GM12801 (cell line): Measurements from ENCODE around the gene POLR2A.

Experiments used
- TF ChIP-seq, protein P1 (sequence below): IDR thresholded peaks from one replicate; pipeline ENCODE4 v1.5.1; 2011; ENCODE audit warnings: control low read depth; ENCODE audit not compliant: insufficient read length; ENCODE audit errors: extremely low read depth

POLR2A gene

DNA sequence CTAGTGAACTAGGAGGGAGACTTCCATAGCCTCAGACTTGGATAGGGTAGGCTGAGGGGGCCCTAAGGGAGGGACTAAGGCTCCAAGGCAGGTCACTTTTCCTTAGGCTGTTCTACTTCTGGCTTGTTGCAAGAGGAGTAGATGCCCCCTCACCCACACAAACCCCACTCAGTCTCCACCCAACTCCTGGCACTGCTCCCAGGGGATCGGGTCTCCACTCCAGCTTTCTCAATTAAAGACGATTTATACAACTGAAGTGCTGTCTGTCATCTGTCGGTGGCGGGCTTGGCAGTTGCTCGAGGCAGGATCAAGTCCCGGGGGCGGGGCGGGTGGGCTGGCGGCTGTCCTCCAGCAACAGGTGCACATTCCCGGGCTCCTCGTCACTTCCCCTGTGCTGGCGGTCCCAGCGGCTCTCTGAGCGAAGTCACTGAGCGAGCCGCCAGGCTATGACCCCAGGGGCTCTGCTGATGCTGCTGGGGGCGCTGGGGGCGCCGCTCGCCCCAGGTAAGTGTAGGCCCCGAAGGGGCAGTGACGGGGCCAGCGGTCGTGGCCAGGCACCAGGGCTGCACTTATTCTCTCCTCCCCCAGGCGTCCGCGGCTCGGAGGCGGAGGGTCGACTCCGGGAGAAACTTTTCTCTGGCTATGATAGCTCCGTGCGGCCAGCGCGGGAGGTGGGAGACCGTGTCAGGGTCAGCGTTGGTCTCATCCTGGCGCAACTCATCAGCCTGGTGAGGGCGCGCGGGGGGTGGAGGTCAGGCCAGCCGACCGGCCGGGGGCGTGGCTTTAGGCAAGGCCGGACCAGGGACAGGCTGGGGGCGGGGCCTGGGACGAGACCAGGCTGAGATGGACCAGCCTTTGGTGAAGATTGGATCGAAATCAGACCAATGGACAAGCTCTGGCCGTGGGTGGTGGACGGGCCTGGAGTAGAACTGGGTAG lies 39.2 kb upstream of the POLR2A start, which contains the start of gene CHRNB1:
Gene CHRNB1 (plus strand): TSS at position 380 of the 937 bp plus-strand sequence. CDS start 67 bp downstream, at position 447.
- TF ChIP-seq, protein P1, sequence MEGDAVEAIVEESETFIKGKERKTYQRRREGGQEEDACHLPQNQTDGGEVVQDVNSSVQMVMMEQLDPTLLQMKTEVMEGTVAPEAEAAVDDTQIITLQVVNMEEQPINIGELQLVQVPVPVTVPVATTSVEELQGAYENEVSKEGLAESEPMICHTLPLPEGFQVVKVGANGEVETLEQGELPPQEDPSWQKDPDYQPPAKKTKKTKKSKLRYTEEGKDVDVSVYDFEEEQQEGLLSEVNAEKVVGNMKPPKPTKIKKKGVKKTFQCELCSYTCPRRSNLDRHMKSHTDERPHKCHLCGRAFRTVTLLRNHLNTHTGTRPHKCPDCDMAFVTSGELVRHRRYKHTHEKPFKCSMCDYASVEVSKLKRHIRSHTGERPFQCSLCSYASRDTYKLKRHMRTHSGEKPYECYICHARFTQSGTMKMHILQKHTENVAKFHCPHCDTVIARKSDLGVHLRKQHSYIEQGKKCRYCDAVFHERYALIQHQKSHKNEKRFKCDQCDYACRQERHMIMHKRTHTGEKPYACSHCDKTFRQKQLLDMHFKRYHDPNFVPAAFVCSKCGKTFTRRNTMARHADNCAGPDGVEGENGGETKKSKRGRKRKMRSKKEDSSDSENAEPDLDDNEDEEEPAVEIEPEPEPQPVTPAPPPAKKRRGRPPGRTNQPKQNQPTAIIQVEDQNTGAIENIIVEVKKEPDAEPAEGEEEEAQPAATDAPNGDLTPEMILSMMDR, result no peak

DNA sequence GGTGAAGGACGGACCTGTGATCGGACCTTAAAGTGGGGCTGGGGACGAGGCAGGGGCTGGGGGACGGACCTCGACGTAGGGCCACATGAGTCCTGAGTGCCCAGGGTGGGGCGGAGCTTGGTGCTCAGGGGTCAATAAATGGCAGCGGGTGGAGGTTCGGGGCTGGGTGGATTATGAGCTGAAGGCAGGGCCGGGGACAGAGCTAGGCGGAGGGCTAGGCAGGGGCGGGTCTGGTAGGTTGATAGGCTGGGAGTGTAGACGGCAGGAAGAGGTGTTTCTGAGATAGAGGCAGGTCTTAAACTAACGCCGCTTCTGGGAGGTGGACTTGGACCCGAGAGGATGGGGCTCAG lies 38.6 kb upstream of the POLR2A start:
- TF ChIP-seq, protein P1, result no peak

DNA sequence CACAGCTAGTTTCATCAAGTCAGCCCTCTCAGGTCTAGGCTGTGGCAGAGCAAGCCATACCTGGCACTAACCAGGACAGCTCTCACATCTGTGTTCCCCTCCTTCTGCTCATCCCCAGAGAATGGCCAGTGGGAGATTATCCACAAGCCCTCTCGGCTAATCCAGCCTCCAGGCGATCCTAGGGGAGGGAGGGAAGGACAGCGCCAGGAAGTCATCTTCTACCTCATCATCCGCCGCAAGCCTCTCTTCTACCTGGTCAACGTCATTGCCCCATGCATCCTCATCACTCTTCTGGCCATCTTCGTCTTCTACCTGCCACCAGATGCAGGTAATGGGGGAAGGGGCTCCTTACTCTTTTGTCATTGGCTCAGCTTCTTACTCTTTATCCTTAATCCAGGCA lies 35.7 kb upstream of the POLR2A start:
- TF ChIP-seq, protein P1, result no peak

DNA sequence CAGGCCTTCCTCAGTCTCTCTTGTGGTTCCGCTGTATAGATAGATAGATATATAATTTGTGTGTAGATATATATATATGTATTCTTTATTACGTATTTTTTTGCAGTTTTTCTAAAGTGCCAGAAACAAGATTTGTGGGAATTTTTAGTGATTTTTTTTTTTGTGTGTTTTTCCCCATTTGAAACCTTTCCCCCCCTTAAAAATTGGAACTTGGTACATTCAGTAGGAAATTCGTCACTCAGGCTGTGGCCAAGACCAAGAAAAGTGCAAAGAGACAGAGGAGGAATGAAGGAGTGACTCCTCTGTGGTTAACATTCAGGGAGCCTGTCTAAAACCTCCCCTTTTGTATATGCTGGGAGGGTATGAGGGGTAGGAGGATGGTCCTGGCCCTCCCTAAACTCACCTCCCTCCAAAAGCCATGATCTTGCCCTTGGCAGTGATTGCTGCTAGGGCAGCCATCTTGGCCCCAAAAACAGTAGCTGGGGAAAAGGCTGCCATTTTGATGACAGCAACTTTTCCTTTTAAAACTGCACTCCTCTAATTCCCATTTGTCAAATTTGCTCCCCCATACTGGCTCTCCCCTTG lies 24.1 kb upstream of the POLR2A start:
- TF ChIP-seq, protein P1, result no peak

DNA sequence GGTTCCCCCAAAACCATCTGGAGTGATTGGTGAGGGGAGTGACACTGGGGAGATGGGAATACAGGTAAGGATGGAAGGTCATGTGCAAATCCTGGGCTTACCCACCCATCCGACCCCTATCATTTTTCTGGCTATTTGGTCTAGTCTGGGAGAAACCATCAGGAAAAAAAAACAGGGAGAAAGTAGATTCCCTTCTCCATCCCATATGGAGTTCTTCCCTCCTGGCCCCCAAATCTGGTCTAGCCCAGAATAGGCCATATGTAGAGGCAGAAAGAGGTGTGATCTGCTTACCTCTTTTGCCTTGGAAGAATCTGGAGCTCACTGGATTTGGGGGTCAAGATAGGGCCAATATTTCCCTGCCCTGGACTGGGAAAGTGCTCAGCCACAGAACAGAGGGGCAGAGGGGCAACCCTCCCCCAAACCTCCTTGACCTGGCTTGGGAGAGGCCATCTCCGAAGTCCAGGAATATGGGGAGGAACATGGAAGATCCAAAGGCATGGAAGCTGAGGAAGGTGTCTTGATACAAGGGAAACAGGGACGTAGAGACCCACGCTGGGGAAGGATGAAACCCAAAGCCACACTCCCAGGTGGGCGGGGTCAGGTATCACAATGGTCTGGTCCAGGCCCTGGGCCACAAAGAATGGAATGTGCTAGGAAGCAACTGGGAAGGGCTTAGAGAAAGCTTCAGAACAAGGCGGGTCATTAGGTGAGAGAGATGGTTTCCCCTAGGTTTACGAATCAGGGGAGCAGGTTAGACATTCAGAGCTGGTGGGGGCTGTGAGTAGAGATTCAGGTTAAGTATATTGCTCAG lies 23.1 kb upstream of the POLR2A start:
- TF ChIP-seq, protein P1, result no peak

DNA sequence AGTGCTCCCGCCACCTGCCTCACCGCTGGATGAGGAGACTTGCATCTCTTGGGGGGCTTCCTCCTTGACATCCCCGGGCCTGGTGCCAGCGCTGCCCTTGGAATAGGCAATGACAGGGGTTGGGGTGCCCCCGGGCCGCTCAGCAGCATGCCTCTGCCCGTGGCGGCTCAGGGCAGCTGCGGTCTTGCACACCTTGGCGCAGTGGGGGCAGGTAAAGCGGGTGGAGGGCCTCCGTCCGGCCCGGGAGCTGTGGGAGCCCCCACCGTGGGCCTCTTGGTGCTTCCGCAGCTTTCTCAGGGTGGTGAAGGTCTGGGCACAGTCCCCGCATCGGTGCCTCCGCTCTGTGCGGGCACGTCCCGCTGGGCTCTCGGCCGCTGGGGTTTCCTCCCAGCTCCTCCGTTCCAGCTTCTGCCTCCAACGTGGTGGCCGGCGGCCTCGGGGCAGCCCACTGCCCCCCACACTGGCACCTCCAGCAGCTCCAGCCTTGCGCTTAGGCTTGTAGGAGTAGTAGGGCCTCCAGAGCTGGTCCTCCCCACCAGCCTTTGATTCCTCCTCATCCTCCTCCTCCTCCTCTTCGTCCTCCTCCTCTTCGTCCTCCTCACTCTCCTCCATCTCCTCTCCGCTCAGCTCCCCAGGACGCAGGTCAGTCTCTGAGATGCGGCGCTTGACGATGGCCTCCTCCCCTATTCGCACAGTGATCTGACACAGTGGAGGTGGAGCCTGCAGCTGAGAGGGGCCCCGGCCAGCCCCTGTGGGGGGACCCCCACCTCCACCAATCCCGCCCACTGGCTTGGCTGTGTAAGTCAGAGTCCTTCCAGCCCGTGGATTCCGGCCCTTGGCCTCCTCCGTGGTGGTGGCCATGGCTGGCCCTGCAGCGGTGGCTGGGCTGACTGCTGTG lies 21.4 kb upstream of the POLR2A start:
- TF ChIP-seq, protein P1, result no peak
